HG03039 (cell line): ENCODE results near the gene CHIT1.

Source experiments
- ATAC-seq: cut with Tn5 transposase; IDR thresholded peaks from one replicate; pipeline ENCODE4 v1.9.1; 2021; ENCODE audit warnings: mild to moderate bottlenecking, moderate library complexity; ENCODE audit not compliant: unreplicated experiment

Gene CHIT1

GRCh38 chr1:203229471-203230135, at the start of gene CHIT1:
CHIT1 (minus strand) TSS chr1:203229673; CDS start chr1:203229636, 37 bp downstream.
- no peak for ATAC-seq

- ATAC-seq, result no peak
Measured at GRCh38 chr1:203278885-203279406, 49.5 kb upstream of the CHIT1 start.

GRCh38 chr1:203278082-203278884, 48.8 kb upstream of the CHIT1 start:
- no peak for ATAC-seq

GRCh38 chr1:203276916-203277545, 47.6 kb upstream of the CHIT1 start:
- ATAC-seq, result no peak

- ATAC-seq, result no peak
Measured at GRCh38 chr1:203276408-203276807, 46.9 kb upstream of the CHIT1 start.

GRCh38 chr1:203275656-203276272, 46.3 kb upstream of the CHIT1 start:
- ATAC-seq, result no peak

GRCh38 chr1:203274603-203275381, 45.3 kb upstream of the CHIT1 start:
- ATAC-seq, result no peak

GRCh38 chr1:203273869-203274602, 44.6 kb upstream of the CHIT1 start:
- ATAC-seq, result no peak

GRCh38 chr1:203273206-203273868, 43.9 kb upstream of the CHIT1 start:
- peak; percentile 53 for ATAC-seq

- no peak for ATAC-seq
Measured at GRCh38 chr1:203272633-203273205, 43.2 kb upstream of the CHIT1 start.

GRCh38 chr1:203271962-203272632, 42.6 kb upstream of the CHIT1 start:
- no peak for ATAC-seq

- no peak for ATAC-seq
Measured at GRCh38 chr1:203271018-203271743, 41.7 kb upstream of the CHIT1 start.

- no peak for ATAC-seq
Measured at GRCh38 chr1:203270448-203270847, 41.0 kb upstream of the CHIT1 start.

- no peak for ATAC-seq
Measured at GRCh38 chr1:203269654-203270020, 40.2 kb upstream of the CHIT1 start.

GRCh38 chr1:203268901-203269653, 39.6 kb upstream of the CHIT1 start:
- no peak for ATAC-seq

- no peak for ATAC-seq
Measured at GRCh38 chr1:203267912-203268311, 38.4 kb upstream of the CHIT1 start.

GRCh38 chr1:203267347-203267846, 37.9 kb upstream of the CHIT1 start:
- no peak for ATAC-seq
